Astrocyte of the cerebellum (primary cell): Measurements from ENCODE around the gene AGAP1.

ENCODE experiments used
- DNase-seq: peaks from one replicate; pipeline ENCODE4 v3.0.0-alpha.2; 2011; ENCODE audit warnings: low read depth
- H3K4me3 ChIP-seq: 2 replicates; pipeline ENCODE4 v1.5.1; 2011; ENCODE audit warnings: mild to moderate bottlenecking, low read depth, low read length, moderate library complexity
- in situ Hi-C: cut with HindIII; loops from 2 replicates; pipeline ENCODE4 v1.10.0; 2017; ENCODE audit warnings: low sequenced_read_pairs
- TF ChIP-seq, protein P1 (sequence below): IDR thresholded peaks from 2 replicates; pipeline ENCODE4 v1.5.1; 2012; ENCODE audit warnings: low read length, low read depth, moderate library complexity, mild to moderate bottlenecking; ENCODE audit errors: missing control alignments

The AGAP1 gene

DNA sequence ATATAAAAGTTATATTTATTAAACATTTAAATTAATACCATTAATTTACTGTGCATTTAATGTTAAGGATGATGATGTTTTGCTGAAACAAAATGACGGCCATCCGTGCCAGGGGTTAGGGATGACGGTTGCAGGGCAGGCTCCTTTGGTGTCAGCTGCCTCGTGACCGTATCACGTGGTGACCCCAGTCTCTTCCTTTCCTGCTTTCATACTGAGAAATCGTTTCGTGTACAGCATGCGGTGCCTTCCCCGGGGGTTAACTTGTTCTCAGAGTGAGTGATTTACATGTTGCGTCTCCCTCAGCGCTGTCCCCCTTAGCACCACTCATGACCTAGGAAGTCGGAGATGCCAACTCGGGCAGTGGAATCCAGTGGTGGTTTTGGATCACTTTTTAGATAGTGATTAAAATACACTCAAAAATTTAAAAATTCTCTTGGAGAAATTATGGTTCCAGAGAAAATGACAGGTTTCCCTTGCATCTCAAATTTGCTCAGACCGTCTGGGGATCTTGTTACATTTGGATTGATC, 383.5 kb downstream of the AGAP1 start:
- TF ChIP-seq, protein P1, sequence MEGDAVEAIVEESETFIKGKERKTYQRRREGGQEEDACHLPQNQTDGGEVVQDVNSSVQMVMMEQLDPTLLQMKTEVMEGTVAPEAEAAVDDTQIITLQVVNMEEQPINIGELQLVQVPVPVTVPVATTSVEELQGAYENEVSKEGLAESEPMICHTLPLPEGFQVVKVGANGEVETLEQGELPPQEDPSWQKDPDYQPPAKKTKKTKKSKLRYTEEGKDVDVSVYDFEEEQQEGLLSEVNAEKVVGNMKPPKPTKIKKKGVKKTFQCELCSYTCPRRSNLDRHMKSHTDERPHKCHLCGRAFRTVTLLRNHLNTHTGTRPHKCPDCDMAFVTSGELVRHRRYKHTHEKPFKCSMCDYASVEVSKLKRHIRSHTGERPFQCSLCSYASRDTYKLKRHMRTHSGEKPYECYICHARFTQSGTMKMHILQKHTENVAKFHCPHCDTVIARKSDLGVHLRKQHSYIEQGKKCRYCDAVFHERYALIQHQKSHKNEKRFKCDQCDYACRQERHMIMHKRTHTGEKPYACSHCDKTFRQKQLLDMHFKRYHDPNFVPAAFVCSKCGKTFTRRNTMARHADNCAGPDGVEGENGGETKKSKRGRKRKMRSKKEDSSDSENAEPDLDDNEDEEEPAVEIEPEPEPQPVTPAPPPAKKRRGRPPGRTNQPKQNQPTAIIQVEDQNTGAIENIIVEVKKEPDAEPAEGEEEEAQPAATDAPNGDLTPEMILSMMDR, result no peak
- in situ Hi-C loops, result no loop called here
- no peak for DNase-seq
- no peak overlapping the region for H3K4me3 ChIP-seq

DNA sequence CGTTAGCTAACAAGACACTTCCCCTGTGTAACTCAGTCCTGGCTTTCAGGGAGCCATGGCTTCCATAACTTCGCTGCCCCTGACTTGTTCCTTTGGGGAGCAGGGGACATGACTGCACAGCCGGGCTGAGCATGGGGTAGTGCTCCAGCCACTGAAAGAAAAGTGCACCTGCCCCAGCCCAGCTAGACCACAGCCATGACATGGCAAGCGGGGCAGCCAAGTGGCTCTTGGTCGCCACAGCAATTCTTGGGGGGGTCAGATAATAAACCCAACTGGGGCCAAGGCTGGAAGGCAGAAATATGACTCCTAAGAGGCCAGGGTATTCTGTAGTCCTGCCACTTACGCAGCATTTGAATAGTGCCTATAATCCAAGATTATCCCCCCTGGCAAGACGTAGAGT, 385.3 kb downstream of the AGAP1 start:
- DNase-seq, result no peak
- H3K4me3 ChIP-seq, result no peak overlapping the region
- in situ Hi-C loops, result no loop called here
- TF ChIP-seq, protein P1, result no peak

DNA sequence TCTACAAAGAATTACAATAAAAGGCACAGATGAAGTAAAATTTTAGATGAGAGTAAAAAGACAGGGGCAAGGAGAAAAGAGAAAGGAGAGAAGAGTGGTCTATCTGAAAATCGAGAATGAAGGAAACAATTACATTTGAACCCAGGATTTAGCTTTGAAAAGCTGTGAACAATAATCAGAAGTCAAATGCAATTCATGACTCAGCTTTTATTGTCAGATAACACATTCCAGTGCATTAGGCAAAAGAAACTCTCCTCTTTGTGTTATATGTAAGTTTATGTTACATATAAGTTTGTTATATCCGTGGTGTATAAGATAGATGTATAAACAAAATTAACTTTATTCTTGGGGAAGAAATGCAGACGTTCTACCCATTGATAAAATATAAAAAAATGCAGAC, 389.8 kb downstream of the AGAP1 start:
- in situ Hi-C loops, result no loop called here
- no peak for DNase-seq
- H3K4me3 ChIP-seq, result no peak overlapping the region
- TF ChIP-seq, protein P1, result no peak

DNA sequence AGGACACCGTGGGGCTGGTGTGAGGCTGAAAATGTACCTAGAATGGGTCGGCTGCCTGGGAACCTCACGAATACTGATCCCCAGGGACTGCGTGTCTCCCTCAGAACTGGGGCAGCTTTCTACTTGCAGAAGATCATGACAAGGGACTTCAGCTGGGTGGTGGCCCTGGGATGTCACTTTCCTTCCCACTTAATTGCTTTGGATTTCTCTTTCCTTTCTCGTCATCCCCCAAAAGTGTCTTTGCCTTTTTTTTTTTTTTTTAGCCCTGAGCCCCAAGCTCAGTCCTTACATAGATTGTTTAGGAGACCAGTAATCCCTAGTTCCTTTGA, 395.4 kb downstream of the AGAP1 start:
- H3K4me3 ChIP-seq, result no peak overlapping the region
- no peak for DNase-seq
- in situ Hi-C loops, result no loop called here
- TF ChIP-seq, protein P1, result no peak

DNA sequence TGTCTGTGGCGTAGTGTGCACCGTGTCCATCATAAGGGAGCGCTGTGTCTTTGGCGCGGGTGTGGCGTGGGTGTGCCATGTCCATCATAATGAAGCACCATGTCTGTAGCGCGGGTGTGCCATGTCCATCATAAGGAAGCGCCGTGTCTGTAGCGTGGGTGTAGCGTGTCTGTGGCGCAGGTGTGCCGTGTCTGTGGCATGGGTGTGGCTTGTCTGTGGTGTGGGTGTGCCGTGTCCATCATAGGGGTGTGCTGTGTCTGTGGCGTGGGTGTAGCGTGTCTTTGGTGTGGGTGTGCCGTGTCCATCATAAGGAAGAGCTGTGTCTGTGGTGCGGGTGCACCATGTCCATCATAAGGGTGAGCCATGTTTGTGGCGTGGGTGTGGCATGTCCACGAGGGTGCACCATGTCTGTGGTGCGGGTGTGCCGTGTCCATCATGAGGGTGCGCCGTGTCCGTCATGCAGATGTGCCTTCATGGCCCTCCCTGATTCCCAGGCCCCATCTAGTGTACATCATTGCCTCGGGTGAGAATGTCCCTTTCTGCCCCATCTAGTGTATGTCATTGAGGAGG, 399.4 kb downstream of the AGAP1 start:
- in situ Hi-C loops, result no loop called here
- H3K4me3 ChIP-seq, result no peak overlapping the region
- TF ChIP-seq, protein P1, result no peak
- no peak for DNase-seq

DNA sequence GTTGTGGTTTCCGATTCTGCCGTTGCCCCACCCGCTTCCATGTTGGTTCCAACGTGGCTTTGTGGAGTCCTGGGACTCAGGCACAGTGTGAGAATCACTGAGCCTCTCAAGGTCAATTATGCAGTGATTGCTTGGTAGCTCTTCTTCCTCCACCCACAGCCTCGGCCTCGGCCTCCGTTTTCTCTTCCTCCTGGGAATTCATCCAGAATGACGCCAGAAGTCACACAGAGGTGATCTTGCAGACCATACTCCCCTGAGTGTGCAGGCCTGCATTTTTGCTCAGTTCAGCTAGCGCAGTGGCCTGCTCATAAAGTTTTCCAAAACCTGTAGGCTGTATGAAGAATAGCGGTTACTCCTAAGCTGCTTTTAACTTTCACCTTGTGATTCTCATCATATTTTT, 401.0 kb downstream of the AGAP1 start:
- no peak for DNase-seq
- TF ChIP-seq, protein P1, result no peak
- in situ Hi-C loops, result no loop called here
- H3K4me3 ChIP-seq, result no peak overlapping the region
